ENCODE data around the gene OVAAL.

DNA sequence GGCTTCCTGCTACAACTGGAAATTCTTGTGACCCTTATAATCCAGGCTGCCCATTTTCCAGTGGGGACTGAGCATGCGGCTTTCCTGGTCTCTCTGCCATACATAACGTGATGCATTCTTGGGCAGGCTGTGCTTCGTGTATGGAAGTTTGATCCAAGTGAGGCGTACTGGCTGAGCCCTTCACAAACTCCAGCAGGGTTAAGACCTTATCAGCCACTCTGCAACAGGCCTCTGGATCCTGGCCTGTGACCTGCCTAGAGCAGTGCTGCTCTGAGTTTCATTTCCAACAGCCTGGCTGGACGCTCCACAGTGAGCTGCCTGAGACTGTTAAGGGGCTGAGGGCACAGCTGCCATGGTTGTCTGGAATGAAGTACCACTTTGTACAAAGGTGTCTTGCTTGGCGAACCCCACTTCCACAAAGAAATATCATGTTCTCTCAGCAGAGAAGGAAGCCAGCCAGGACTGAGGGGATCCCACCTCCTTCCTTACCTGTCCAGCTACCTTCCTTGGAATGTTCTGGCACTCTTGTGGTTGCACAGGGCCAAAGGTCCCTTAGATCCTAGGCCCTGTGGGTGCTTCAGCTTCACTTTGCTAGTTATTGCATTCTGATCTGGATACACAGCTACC lies 44.6 kb downstream of the OVAAL start:
- TF ChIP-seq CTCF (conservative IDR thresholded peaks at IDR 0.05) (no peak), EZH2 (IDR thresholded peaks at IDR 0.05; ENCODE audit: low read depth) (no peak)
